Mesothelial cell of epicardium (in vitro differentiated cells): ENCODE results near the gene SLC25A19. TPM values are rescaled to one million over a fixed set of nuclear protein-coding genes. Genes with fewer than 3 reads are reported as not detected.

Experiments
- DNase-seq, 2 experiments: peaks; one replicate each; pipeline ENCODE4 v3.0.0; 2021; ENCODE audit warnings: low spot score in 2 of 2; ENCODE audit not compliant: unreplicated experiment in 2 of 2
- H3K27ac Mint-ChIP-seq: 2 replicates; pipeline ENCODE4 v1.8.0; 2021; ENCODE audit warnings: mixed read lengths
- H3K27me3 Mint-ChIP-seq: 2 replicates; pipeline ENCODE4 v1.8.0; 2021; ENCODE audit warnings: low read depth, mixed read lengths
- H3K36me3 Mint-ChIP-seq: 2 replicates; pipeline ENCODE4 v1.8.0; 2021; ENCODE audit warnings: mixed read lengths
- H3K4me1 Mint-ChIP-seq: 2 replicates; pipeline ENCODE4 v1.8.0; 2021; ENCODE audit warnings: mixed read lengths
- H3K4me3 Mint-ChIP-seq: 2 replicates; pipeline ENCODE4 v1.8.0; 2021; ENCODE audit warnings: mild to moderate bottlenecking, moderate library complexity, mixed read lengths
- H3K9me3 Mint-ChIP-seq: 2 replicates; pipeline ENCODE4 v1.8.0; 2021; ENCODE audit warnings: mixed read lengths
- CTCF ChIP-seq: fragments of 200-600 bp; sonication (generic); IDR thresholded peaks from one replicate; pipeline ENCODE4 v1.5.0; 2021; ENCODE audit warnings: antibody characterized with exemption; ENCODE audit not compliant: unreplicated experiment
- total RNA-seq: library from RNA; stranded (reverse); gene quantifications from 3 replicates; pipeline ENCODE4 v1.2.1, GENCODE V29; 2021

The SLC25A19 gene
- total RNA-seq, 1 donor from 2014 or later = 10.3 TPM

DNA sequence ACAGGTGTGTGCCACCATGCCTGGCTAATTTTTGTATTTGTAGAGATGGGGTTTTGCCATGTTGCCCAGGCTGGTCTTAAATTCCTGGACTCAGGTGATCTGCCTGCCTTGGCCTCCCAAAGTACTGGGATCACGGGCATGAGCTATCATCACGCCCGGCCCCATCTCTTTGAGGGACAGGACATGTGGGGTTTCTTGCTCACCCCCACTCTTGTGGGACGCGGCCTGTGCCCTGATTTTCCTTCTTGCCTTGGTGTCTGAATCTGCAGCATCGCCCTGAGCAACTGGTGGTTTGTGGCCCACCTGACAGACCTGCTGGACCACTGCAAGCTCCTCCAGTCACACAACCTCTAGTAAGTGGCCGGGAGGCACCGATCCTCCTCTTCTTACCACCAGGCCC, 58.2 kb downstream of the SLC25A19 start:
- Mint-ChIP-seq H3K27ac (no peak overlapping the region), H3K9me3 (no peaks in the 10 kb centered on the region), H3K4me3 (no peak overlapping the region), H3K27me3 (no peaks in the 10 kb centered on the region), H3K36me3 (peaks cover 30% of the 10 kb centered on the region), H3K4me1 (no peaks in the 10 kb centered on the region)
- DNase-seq = no peak
- no peak for TF ChIP-seq CTCF

- H3K4me1 Mint-ChIP-seq = no peaks in the 10 kb centered on the region
- no peak for TF ChIP-seq CTCF
- no peaks in the 10 kb centered on the region for H3K9me3 Mint-ChIP-seq
- H3K4me3 Mint-ChIP-seq = no peak overlapping the region
- no peak for DNase-seq
- no peak overlapping the region for H3K27ac Mint-ChIP-seq
- H3K36me3 Mint-ChIP-seq = peaks cover 31% of the 10 kb centered on the region
- no peaks in the 10 kb centered on the region for H3K27me3 Mint-ChIP-seq
Observed at GRCh38 chr17:75228847-75229246, 60.4 kb downstream of the SLC25A19 start.

GRCh38 chr17:75228305-75228704, 60.9 kb downstream of the SLC25A19 start:
- no peak for TF ChIP-seq CTCF
- no peaks in the 10 kb centered on the region for H3K9me3 Mint-ChIP-seq
- DNase-seq = no peak
- H3K4me1 Mint-ChIP-seq = no peaks in the 10 kb centered on the region
- no peaks in the 10 kb centered on the region for H3K27me3 Mint-ChIP-seq
- H3K36me3 Mint-ChIP-seq = peaks cover 31% of the 10 kb centered on the region
- no peak overlapping the region for H3K4me3 Mint-ChIP-seq
- no peak overlapping the region for H3K27ac Mint-ChIP-seq

DNA sequence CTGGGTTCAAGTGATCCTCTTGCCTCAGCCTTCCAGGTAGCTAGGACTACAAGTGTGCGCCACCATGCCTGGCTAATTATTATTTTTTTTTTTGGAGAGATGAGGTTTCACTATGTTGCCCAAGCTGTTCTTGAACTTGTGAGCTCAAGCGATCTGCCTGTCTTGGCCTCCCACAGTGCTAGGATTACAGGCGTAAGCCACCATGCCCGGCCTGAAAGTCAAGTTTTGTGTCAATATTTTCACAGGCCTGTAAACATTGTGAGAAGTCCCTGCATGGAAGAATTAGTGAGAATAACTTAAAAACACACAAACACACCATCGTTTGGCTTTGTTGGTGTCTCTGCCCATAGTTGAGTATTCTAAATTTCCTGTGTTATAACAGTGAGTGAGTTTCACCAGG, 61.5 kb downstream of the SLC25A19 start:
- H3K4me3 Mint-ChIP-seq = no peak overlapping the region
- H3K27ac Mint-ChIP-seq = no peak overlapping the region
- H3K9me3 Mint-ChIP-seq = no peaks in the 10 kb centered on the region
- DNase-seq = no peak
- no peak for TF ChIP-seq CTCF
- H3K36me3 Mint-ChIP-seq = peaks cover 30% of the 10 kb centered on the region
- H3K27me3 Mint-ChIP-seq = no peaks in the 10 kb centered on the region
- no peaks in the 10 kb centered on the region for H3K4me1 Mint-ChIP-seq

DNA sequence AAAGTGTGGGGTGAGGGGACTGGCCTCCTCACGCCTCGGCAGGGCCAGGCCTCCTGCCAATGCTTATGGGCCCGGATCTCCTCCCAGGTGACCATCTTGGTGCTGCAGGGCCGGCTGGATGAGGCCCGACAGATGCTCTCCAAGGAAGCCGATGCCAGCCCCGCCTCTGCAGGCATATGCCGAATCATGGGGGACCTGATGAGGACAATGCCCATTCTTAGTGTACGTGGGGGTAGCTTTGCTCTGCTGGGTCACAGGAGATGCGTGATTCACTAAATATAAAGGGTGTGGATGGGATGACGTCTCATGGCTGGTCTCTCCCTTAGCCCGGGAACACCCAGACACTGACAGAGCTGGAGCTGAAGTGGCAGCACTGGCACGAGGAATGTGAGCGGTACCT, 64.2 kb downstream of the SLC25A19 start:
- Mint-ChIP-seq H3K4me3 (no peak overlapping the region), H3K9me3 (no peaks in the 10 kb centered on the region), H3K36me3 (peaks cover 32% of the 10 kb centered on the region), H3K4me1 (no peaks in the 10 kb centered on the region), H3K27ac (no peak overlapping the region), H3K27me3 (no peaks in the 10 kb centered on the region)
- TF ChIP-seq CTCF = no peak
- no peak for DNase-seq

Other genes starting within 250 kb of the SLC25A19 start
- 153 to 161 TPM (median 153 TPM) in 3 replicates for gene ATP5PD, start 242.5 kb downstream of the SLC25A19 start, total RNA-seq
- gene KCTD2, start 242.2 kb downstream of the SLC25A19 start, total RNA-seq = 24.1 to 26.4 TPM (median 26.1 TPM) in 3 replicates
- gene SLC16A5, start 201.5 kb downstream of the SLC25A19 start, total RNA-seq = 46.4 to 49.5 TPM (median 46.9 TPM) in 3 replicates
- gene ARMC7, start 179.5 kb downstream of the SLC25A19 start, total RNA-seq = 11.3 to 12.0 TPM (median 11.4 TPM) in 3 replicates
- gene NT5C, start 157.7 kb downstream of the SLC25A19 start, total RNA-seq = 44.3 to 51.0 TPM (median 46.8 TPM) in 3 replicates
- gene JPT1, start 134.9 kb downstream of the SLC25A19 start, total RNA-seq = 121 to 132 TPM (median 124 TPM) in 3 replicates
- 542 to 571 TPM (median 565 TPM) in 3 replicates for gene SUMO2, start 106.5 kb downstream of the SLC25A19 start, total RNA-seq
- gene NUP85, start 83.8 kb downstream of the SLC25A19 start, total RNA-seq = 69.6 to 79.7 TPM (median 71.9 TPM) in 3 replicates
- 54.6 to 61.2 TPM (median 58.3 TPM) in 3 replicates for gene GGA3, start 27.8 kb downstream of the SLC25A19 start, total RNA-seq
- 44.2 to 49.2 TPM (median 45.3 TPM) in 3 replicates for gene MRPS7, start 27.6 kb downstream of the SLC25A19 start, total RNA-seq
- 10.6 to 11.5 TPM (median 11.2 TPM) in 3 replicates for gene MIF4GD, start 18.2 kb downstream of the SLC25A19 start, total RNA-seq
- gene GRB2, start 116.2 kb upstream of the SLC25A19 start, total RNA-seq = 61.8 to 67.8 TPM (median 66.3 TPM) in 3 replicates
- gene TMEM94, start 167.2 kb upstream of the SLC25A19 start, total RNA-seq = 126 to 130 TPM (median 126 TPM) in 3 replicates
- gene CASKIN2, start 226.1 kb upstream of the SLC25A19 start, total RNA-seq = 37.4 to 39.2 TPM (median 37.4 TPM) in 3 replicates
- 27.2 to 31.8 TPM (median 31.8 TPM) in 3 replicates for gene TSEN54, start 227.1 kb upstream of the SLC25A19 start, total RNA-seq
- 29.8 to 33.1 TPM (median 31.9 TPM) in 3 replicates for gene LLGL2, start 236.3 kb upstream of the SLC25A19 start, total RNA-seq